ENCODE data around the gene CADPS. TPM values are rescaled to one million over a fixed set of nuclear protein-coding genes. Genes with fewer than 3 reads are reported as not detected.

The CADPS gene
- total and polyA plus RNA-seq, 9 of the 15 experiments (the other 6 are each of a cell fraction or from before 2014, with no cell fraction given): not detected

GRCh38 chr3:62755285-62755684 lies 119.9 kb downstream of the CADPS start:
- ATAC-seq (no peak), DNase-seq (ENCODE audit: extremely low read depth in 1 of 4, low spot score in 3 of 4) (no peak), FAIRE-seq (no peak)
- H3K27me3 ChIP-seq (ENCODE audit: control insufficient read depth in 2 of 2, insufficient read depth in 2 of 2, low read length in 2 of 2): no peaks in the 10 kb centered on the region
- H3K9me3 ChIP-seq (replicated peaks; ENCODE audit: control insufficient read depth, insufficient read depth, low read depth, low read length): no peaks in the 10 kb centered on the region
- H3K9ac ChIP-seq (ENCODE audit: insufficient read depth in 1 of 2, low read depth in 2 of 2, low read length in 2 of 2): no peak overlapping the region
- H3K9me1 ChIP-seq (ENCODE audit: control insufficient read depth, insufficient read depth, low read length): no peaks in the 10 kb centered on the region
- no TSS peak for BruUV-seq (replicated peaks)
- POLR2A ChIA-PET: no interaction called here
- 0% methylated on average over 8 of the region's 8 CpGs for WGBS (ENCODE audit: insufficient coverage, low coverage, missing lambda C conversion rate)
- H3K79me2 ChIP-seq (ENCODE audit: control insufficient read depth, insufficient read depth, low read length): no peaks in the 10 kb centered on the region
- intact Hi-C loops (cut with micrococcal nuclease) (no loop called here), in situ Hi-C loops (cut with MboI) (no loop called here)
- no peak overlapping the region for H2AFZ ChIP-seq (ENCODE audit: low read depth, low read length)
- no peaks in the 10 kb centered on the region for H3K4me1 ChIP-seq (replicated peaks in 1 of 2; ENCODE audit: control insufficient read depth in 2 of 2, insufficient read depth in 2 of 2, low read length in 2 of 2)
- CTCF ChIA-PET (ENCODE audit: low intra/inter-chr PET ratio): no interaction called here
- no peak overlapping the region for H3K27ac ChIP-seq (ENCODE audit: extremely low read depth, low read depth, low read length)
- H4K20me1 ChIP-seq (replicated peaks; ENCODE audit: control insufficient read depth, insufficient read depth, low read length): no peaks in the 10 kb centered on the region
- no peak overlapping the region for H3K4me2 ChIP-seq (ENCODE audit: insufficient read depth, low read length)
- H3K36me3 ChIP-seq (ENCODE audit: control insufficient read depth, insufficient read depth, low read length): no peaks in the 10 kb centered on the region
- H3K4me3 ChIP-seq: no peak overlapping the region
- TF ChIP-seq, protein P1, sequence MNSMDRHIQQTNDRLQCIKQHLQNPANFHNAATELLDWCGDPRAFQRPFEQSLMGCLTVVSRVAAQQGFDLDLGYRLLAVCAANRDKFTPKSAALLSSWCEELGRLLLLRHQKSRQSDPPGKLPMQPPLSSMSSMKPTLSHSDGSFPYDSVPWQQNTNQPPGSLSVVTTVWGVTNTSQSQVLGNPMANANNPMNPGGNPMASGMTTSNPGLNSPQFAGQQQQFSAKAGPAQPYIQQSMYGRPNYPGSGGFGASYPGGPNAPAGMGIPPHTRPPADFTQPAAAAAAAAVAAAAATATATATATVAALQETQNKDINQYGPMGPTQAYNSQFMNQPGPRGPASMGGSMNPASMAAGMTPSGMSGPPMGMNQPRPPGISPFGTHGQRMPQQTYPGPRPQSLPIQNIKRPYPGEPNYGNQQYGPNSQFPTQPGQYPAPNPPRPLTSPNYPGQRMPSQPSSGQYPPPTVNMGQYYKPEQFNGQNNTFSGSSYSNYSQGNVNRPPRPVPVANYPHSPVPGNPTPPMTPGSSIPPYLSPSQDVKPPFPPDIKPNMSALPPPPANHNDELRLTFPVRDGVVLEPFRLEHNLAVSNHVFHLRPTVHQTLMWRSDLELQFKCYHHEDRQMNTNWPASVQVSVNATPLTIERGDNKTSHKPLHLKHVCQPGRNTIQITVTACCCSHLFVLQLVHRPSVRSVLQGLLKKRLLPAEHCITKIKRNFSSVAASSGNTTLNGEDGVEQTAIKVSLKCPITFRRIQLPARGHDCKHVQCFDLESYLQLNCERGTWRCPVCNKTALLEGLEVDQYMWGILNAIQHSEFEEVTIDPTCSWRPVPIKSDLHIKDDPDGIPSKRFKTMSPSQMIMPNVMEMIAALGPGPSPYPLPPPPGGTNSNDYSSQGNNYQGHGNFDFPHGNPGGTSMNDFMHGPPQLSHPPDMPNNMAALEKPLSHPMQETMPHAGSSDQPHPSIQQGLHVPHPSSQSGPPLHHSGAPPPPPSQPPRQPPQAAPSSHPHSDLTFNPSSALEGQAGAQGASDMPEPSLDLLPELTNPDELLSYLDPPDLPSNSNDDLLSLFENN (IDR thresholded peaks at IDR 0.05; ENCODE audit: low read depth in 2 of 2, low read length in 2 of 2): no peak
- TF ChIP-seq GATA2 (CRISPR knock-in tag; IDR thresholded peaks at IDR 0.05) (no peak), HDGF (IDR thresholded peaks at IDR 0.05) (no peak), ATF7 (IDR thresholded peaks at IDR 0.05) (no peak), MTA2 (IDR thresholded peaks at IDR 0.05; ENCODE audit: low read depth) (no peak), NONO (IDR thresholded peaks at IDR 0.05; ENCODE audit: low read depth in 2 of 2, low read length in 1 of 2) (no peak), POLR2H (tag; IDR thresholded peaks at IDR 0.05; ENCODE audit: low read depth) (no peak), TARDBP (IDR thresholded peaks at IDR 0.05) (no peak), EHMT2 (IDR thresholded peaks at IDR 0.05) (no peak), MED1 (CRISPR knock-in tag; IDR thresholded peaks at IDR 0.05; ENCODE audit: borderline replicate concordance) (no peak), ZNF324 (CRISPR knock-in tag; IDR thresholded peaks at IDR 0.05) (no peak), MYBL2 (IDR thresholded peaks at IDR 0.05; ENCODE audit: low read depth) (no peak), MYBL2 (CRISPR knock-in tag; IDR thresholded peaks at IDR 0.05; ENCODE audit: borderline replicate concordance) (no peak), RBFOX2 (IDR thresholded peaks at IDR 0.05; ENCODE audit: low read depth, low read length) (no peak)
- TF ChIP-seq, protein P2, sequence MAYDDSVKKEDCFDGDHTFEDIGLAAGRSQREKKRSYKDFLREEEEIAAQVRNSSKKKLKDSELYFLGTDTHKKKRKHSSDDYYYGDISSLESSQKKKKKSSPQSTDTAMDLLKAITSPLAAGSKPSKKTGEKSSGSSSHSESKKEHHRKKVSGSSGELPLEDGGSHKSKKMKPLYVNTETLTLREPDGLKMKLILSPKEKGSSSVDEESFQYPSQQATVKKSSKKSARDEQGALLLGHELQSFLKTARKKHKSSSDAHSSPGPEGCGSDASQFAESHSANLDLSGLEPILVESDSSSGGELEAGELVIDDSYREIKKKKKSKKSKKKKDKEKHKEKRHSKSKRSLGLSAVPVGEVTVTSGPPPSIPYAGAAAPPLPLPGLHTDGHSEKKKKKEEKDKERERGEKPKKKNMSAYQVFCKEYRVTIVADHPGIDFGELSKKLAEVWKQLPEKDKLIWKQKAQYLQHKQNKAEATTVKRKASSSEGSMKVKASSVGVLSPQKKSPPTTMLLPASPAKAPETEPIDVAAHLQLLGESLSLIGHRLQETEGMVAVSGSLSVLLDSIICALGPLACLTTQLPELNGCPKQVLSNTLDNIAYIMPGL (CRISPR knock-in tag; IDR thresholded peaks at IDR 0.05): no peak
- TF ChIP-seq, protein P3, sequence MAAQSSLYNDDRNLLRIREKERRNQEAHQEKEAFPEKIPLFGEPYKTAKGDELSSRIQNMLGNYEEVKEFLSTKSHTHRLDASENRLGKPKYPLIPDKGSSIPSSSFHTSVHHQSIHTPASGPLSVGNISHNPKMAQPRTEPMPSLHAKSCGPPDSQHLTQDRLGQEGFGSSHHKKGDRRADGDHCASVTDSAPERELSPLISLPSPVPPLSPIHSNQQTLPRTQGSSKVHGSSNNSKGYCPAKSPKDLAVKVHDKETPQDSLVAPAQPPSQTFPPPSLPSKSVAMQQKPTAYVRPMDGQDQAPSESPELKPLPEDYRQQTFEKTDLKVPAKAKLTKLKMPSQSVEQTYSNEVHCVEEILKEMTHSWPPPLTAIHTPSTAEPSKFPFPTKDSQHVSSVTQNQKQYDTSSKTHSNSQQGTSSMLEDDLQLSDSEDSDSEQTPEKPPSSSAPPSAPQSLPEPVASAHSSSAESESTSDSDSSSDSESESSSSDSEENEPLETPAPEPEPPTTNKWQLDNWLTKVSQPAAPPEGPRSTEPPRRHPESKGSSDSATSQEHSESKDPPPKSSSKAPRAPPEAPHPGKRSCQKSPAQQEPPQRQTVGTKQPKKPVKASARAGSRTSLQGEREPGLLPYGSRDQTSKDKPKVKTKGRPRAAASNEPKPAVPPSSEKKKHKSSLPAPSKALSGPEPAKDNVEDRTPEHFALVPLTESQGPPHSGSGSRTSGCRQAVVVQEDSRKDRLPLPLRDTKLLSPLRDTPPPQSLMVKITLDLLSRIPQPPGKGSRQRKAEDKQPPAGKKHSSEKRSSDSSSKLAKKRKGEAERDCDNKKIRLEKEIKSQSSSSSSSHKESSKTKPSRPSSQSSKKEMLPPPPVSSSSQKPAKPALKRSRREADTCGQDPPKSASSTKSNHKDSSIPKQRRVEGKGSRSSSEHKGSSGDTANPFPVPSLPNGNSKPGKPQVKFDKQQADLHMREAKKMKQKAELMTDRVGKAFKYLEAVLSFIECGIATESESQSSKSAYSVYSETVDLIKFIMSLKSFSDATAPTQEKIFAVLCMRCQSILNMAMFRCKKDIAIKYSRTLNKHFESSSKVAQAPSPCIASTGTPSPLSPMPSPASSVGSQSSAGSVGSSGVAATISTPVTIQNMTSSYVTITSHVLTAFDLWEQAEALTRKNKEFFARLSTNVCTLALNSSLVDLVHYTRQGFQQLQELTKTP (IDR thresholded peaks at IDR 0.05; ENCODE audit: low read depth in 1 of 2, partially characterized antibody in 2 of 2): no peak

Measured in K562 (cell line).